GM21515 (cell line): ENCODE data around the gene R3HCC1L.
"Not testable (repeated sequence)": the region's sequence is repeated elsewhere in the genome, so short reads cannot be mapped to it uniquely, and the experiment has no call there.

Experiments used
- ATAC-seq: cut with Tn5 transposase; IDR thresholded peaks from one replicate; pipeline ENCODE4 v1.9.1; 2021; ENCODE audit not compliant: unreplicated experiment

R3HCC1L gene

GRCh38 chr10:98226508-98227144, 92.2 kb downstream of the R3HCC1L start:
- no peak for ATAC-seq

- ATAC-seq, result not testable (repeated sequence)
Measured at GRCh38 chr10:98227713-98228112, 93.3 kb downstream of the R3HCC1L start.

DNA sequence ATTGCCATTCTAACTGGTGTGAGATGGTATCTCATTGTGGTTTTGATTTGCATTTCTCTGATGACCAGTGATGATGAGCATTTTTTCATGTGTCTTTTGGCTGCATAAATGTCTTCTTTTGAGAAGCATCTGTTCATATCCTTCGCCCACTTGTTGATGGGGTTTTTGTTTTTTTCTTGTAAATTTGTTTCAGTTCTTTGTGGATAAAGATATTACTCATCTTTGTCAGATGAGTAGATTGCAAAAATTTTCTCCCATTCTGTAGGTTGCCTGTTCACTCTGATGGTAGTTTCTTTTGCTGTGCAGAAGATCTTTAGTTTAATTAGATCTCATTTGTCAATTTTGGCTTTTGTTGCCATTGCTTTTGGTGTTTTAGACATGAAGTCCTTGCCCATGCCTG, 93.8 kb downstream of the R3HCC1L start:
- ATAC-seq, result not testable (repeated sequence)

DNA sequence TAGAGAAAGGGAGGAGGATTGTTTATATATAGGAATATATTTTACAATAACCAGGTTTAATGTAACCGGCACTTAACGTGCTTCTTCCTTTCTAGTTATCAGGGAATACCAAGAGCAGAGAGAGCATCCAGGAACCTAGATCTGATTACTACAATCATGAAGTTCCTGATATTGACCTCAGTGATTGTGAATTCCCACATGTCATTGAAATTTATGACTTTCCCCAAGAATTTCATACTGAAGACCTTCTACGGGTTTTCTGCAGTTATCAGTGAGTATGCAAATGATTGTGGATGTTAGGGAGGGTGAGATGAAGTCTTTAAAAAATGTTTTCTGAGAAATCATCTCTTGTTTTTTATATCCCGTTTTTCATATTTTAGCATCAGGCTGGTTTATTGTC, 97.0 kb downstream of the R3HCC1L start:
- ATAC-seq, result no peak

DNA sequence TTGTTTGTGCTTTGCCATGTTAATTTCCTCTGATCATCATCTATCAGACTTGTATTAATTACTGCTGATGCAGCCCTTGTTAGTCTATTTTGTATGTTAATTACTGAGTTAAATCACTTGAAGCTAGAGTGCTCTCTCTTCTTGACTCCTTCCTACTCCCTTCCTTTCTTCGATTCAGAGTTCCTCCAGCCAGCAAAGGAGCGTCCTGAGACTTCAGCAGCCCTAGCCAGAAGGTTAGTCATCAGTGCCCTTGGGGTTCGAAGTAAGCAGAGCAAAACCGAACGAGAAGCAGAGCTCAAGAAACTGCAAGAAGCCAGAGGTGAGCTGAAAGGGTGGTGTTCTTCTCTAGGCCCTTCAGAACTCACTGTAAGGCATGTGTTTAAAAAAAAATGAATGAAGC, 101.4 kb downstream of the R3HCC1L start:
- ATAC-seq, result no peak

- no peak for ATAC-seq
Measured at GRCh38 chr10:98236862-98237261, 102.4 kb downstream of the R3HCC1L start.

- ATAC-seq, result no peak
Measured at GRCh38 chr10:98238391-98238790, 103.9 kb downstream of the R3HCC1L start.

GRCh38 chr10:98240524-98240923, 106.1 kb downstream of the R3HCC1L start:
- ATAC-seq, result no peak

DNA sequence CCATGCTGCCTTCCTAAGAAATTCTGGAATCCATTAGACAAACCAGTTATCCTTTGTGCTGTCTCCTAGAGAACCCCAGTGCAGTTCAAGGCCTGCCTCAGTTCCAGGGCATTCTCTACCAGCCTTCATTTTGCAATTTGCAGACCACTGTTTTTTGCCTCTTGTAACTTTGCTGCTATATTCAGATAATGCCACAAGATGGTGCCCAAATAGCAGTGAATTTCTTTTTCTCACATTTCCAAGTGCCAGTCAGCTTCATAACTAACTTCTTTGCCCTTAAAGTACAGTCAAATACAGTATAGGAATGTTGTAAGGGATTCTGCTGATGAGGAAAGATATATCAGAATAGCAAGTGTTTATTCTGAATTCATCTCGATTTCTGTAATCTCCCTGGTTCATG, 108.4 kb downstream of the R3HCC1L start:
- ATAC-seq, result no peak

DNA sequence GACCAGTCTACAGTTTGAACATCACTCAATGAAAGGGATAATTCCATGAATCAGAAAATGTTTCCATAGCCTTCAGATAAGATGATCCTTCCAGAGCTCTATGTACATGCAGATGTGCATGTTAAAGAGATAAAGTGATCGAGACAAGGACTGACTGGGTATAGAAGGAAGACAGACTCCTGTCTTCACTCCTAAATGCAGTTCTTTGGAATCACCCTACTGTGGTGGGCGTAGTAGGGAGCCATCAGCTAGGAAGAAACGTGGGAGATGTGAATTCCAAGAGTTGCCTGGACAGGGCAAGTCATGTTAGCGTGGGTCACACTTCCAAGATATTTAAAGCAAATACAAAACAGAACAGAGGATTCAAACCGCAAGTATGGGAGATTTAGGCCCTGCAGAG, 109.7 kb downstream of the R3HCC1L start:
- no peak for ATAC-seq

DNA sequence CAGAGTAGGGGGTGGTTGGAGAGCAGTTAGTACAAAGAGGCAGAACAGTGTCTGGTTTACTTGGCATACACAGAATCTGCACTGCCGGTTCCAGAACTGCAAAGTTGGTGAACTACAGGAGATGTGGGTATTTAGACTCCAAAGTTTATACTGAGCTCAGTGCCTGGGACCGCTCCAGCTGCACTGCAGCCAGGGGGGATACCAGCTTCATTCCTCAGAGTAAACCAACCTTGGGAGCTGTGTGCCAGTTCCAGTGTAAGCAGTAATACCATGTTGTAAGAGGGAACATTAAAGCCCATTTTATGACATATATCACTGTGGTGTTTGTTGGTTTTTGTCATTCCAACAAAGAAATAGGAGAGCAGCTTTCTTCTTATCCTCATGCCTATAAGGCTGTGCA, 110.1 kb downstream of the R3HCC1L start:
- no peak for ATAC-seq

- no peak for ATAC-seq
Measured at GRCh38 chr10:98246911-98247805, 112.7 kb downstream of the R3HCC1L start.

DNA sequence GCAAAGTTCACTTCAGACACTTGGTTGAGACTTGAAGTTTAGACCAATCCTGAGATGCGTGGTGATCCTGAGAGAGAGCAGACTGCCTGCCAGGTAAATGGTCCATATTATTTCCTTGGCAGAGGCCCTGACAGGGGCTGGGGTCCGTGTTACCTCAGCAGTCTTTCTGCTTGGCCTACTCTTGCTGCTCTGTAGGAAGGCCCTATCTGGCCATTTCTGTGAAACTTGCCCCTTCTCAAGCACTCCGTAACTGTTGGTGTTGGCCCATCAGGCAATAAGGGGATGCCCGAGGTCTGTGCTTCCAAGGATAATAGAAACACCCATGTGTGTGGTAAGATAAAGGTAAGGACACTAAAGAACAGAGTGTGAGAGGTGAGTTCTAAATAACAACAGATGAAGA, 113.6 kb downstream of the R3HCC1L start:
- no peak for ATAC-seq

- no peak for ATAC-seq
Measured at GRCh38 chr10:98249134-98249533, 114.7 kb downstream of the R3HCC1L start.

GRCh38 chr10:98251399-98251798, 116.9 kb downstream of the R3HCC1L start:
- ATAC-seq, result no peak

- ATAC-seq, result no peak
Measured at GRCh38 chr10:98252464-98252863, 118.0 kb downstream of the R3HCC1L start.

DNA sequence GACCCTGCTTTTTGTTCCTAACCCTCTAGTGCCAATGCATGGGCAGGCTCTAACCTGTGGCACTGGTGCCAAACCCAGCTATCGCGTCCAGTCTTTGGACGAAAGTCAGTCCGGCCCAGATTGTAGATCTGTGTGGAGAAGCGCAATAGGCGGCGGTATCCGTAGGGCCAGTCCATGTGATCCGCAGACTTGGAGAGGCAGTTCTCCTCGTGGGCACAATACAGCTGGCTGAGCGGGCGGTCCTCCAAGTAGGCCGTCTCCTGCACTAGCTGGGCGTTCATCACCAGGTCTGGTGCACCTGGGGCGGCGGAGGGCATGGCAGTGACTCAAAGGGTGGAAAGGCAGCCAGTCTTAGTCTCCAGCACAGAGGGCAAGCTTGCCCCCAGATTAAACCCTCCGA, 119.0 kb downstream of the R3HCC1L start:
- no peak for ATAC-seq

DNA sequence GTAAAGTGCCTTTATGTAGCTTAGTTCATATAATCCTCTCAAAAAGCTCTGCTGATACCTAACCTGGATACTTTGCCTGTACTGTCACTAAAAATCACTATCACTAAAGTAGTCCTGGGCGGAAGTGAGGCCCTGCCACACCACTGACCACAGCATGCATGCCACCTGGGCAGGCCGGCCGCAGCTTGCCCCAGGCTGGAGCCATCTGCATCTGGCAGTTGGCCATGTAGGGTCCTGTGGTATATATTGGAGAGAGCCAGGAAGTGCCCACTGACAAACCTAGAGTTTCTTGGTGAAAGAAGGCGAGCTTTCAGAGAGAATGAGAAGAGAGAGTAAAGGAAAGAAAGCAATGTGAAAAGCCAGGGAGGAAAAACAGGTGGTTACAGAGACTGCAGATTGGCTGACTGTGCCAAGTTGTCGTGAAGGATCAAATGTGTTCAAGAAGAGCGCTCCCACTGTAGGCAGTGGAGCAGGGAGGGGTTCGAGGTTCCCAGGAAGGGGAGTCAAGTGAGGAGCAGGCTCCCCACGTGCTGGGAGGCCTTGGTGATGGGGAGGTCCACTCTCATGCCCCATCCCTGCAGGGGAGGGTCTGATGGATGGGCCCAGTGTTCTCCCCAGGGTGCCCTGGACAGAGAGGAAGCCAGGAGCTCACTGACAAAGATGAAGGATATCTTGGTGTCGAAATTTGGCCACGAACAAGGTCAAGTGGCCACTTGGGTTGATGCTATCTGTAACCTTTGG, 119.9 kb downstream of the R3HCC1L start:
- no peak for ATAC-seq

DNA sequence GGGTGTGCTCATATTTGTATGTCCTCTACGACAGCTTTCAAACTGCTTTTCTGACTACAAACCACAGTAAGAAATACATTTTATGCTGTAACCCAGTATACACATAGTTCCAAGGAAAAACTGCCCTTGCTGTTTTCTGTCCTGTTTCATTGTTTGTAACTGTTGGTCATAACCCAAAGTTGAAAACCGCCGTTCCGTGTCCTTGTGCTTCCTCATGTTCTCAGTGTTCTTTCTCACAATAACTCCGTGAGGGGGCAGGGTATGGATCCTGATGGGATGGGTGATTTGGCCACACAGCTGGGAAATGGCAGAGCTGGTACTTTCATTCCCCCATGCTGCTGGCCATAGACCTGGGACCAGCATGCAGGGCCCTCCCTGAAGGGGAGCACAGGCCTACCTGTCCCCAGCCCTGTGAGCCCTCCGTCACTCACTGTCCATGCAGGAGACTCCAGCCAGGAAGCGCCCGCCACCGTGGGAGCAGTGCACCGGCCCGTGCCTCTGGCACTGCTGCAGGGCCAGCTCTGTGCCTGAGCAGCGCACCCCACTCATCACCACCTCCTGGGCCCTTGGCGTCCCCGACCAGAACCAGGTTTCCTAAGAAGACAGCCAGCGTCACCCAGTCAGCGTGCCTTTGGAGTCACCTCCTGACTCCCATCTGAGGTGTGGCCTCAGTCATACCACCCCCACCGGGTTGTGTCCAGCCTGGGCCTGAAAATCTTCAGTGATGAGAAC, 120.9 kb downstream of the R3HCC1L start:
- ATAC-seq, result no peak

GRCh38 chr10:98256692-98257091, 122.2 kb downstream of the R3HCC1L start:
- ATAC-seq, result no peak

- ATAC-seq, result no peak
Measured at GRCh38 chr10:98257198-98257597, 122.7 kb downstream of the R3HCC1L start.
